ENCODE measurements around the gene SERP2.

GRCh38 chr13:44393391-44393790, 19.8 kb downstream of the SERP2 start:
- TF ChIP-seq POLR2A (IDR thresholded peaks at IDR 0.05) (no peak), CTCF (IDR thresholded peaks at IDR 0.05) (peak in 1 of 4 experiments; percentile 8)

Measured in prostate gland (tissue), 2 donors.